NT2/D1 (cell line): ENCODE measurements around the gene HSPG2.

Experiments
- DNase-seq: peaks from one replicate; pipeline ENCODE4 v3.0.0-alpha.2; 2011; ENCODE audit warnings: low read depth, low spot score
- H3K27me3 ChIP-seq: 2 replicates; pipeline ENCODE4 v1.6.0; 2011; ENCODE audit warnings: mild to moderate bottlenecking; ENCODE audit not compliant: insufficient read length, insufficient read depth
- H3K36me3 ChIP-seq: 2 replicates; pipeline ENCODE4 v1.6.1; 2011; ENCODE audit warnings: mild to moderate bottlenecking, low read length, mixed read lengths; ENCODE audit not compliant: insufficient read depth, insufficient read length
- H3K4me1 ChIP-seq: 2 replicates; pipeline ENCODE4 v1.5.1; 2011; ENCODE audit not compliant: insufficient read depth, insufficient read length
- H3K4me3 ChIP-seq: 2 replicates; pipeline ENCODE4 v1.5.1; 2011; ENCODE audit warnings: low read depth; ENCODE audit not compliant: insufficient read length
- H3K9ac ChIP-seq: 2 replicates; pipeline ENCODE4 v1.6.0; 2011; ENCODE audit warnings: low read depth; ENCODE audit not compliant: insufficient read length
- H3K9me3 ChIP-seq: 2 replicates; pipeline ENCODE4 v1.5.1; 2011; ENCODE audit warnings: mild to moderate bottlenecking, low read length; ENCODE audit not compliant: insufficient read depth
- SUZ12 ChIP-seq: IDR thresholded peaks from 2 replicates; pipeline ENCODE4 v1.6.1; 2011; ENCODE audit not compliant: insufficient read length, insufficient read depth; ENCODE audit errors: extremely low read depth
- YY1 ChIP-seq: IDR thresholded peaks from 2 replicates; pipeline ENCODE4 v1.6.1; 2011; ENCODE audit not compliant: insufficient read length, insufficient read depth
- ZNF274 ChIP-seq: IDR thresholded peaks from 2 replicates; pipeline ENCODE4 v1.6.1; 2011; ENCODE audit warnings: mild to moderate bottlenecking, low read depth, low read length

HSPG2 gene

DNA sequence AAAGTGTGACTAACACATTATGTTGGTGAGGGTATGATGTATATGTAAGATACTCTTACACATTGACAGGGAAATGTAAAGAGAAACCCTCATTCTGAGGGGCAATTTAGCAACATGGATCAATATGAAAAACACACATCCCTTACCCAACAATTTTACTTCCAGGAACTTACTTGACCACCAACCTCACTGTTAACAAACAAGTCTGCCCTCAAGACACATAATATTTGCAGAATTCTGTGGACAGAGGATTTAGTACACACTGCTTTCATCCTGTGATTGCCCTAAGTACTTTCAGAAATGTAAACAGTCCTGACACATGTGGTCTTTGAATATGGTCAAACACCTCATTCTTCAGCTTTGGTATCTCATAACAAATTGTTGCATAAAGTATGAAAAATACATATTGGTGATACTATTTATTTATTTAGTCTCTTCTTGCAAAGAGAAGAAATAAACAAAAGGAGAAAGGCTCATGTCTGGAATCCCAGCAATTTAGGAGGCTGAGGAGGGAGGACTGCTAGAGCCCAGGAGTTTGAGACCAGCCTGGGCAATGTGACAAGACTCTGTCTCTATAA is 161.0 kb downstream of the HSPG2 start:
- TF ChIP-seq SUZ12: no peak
- no peak for TF ChIP-seq YY1
- no peak for TF ChIP-seq ZNF274
- H3K9ac ChIP-seq: no peak overlapping the region
- DNase-seq: no peak
- no peaks in the 10 kb centered on the region for H3K4me1 ChIP-seq
- no peaks in the 10 kb centered on the region for H3K36me3 ChIP-seq
- no peaks in the 10 kb centered on the region for H3K9me3 ChIP-seq
- H3K27me3 ChIP-seq: no peaks in the 10 kb centered on the region
- no peak overlapping the region for H3K4me3 ChIP-seq

DNA sequence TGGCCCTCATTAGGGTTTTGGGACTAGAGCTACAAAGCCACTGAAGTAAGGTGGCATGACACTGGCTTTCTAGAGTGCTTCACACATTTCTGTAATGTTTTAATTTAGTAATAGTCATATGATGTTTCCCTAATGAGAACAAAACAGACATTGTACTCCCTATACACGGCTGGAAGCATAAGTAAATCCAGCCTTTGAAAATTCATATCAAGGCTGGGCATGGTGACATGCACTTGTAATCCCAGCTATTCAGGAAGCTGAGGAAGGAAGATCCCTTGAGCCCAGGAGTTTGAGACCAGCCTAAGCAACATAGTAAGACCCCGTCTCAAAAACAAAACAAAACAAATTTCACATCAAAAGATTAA is 161.6 kb downstream of the HSPG2 start:
- no peak for DNase-seq

DNA sequence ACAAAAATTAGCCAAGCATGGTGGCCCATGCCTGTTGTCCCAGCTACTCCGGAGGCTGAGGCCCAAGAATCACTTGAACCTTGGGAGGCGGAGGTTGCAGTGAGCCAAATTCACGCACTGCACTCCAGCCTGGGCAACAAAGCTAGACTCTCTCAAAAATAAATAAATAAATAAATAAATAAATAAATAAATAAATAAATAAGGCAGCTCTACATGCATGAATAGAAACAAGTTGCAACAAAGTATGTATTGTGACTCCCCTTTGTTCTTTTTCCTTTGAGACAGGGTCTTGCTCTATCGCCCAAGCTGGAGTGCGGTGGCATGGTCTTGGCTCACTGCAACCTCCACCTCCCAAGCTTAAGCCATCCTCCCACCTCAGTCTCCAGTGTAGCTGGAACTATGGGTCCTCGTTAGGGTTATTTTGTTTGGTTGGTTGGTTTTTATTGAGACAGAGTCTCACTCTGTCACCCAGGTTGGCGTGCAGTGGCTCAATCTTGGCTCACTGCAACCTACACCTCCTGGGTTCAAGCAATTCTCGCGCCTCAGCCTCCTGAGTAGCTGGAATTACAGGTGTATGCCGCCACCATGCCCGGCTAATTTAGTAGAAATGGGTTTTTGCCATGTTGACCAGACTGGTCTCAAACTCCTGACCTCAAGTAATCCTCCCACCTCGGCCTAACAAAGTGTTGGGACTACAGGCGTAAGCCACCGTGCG is 162.1 kb downstream of the HSPG2 start:
- Histone ChIP-seq H3K27me3 (no peaks in the 10 kb centered on the region), H3K9me3 (no peaks in the 10 kb centered on the region), H3K36me3 (no peaks in the 10 kb centered on the region), H3K9ac (no peak overlapping the region), H3K4me3 (no peak overlapping the region), H3K4me1 (no peaks in the 10 kb centered on the region)
- TF ChIP-seq ZNF274 (no peak), SUZ12 (no peak), YY1 (no peak)
- no peak for DNase-seq

More for the DNA sequence above, 161.6 kb downstream of the HSPG2 start:
- Histone ChIP-seq H3K9me3 (no peaks in the 10 kb centered on the region), H3K4me3 (no peak overlapping the region), H3K27me3 (no peaks in the 10 kb centered on the region), H3K4me1 (no peaks in the 10 kb centered on the region), H3K9ac (no peak overlapping the region), H3K36me3 (no peaks in the 10 kb centered on the region)
- TF ChIP-seq SUZ12 (no peak), YY1 (no peak), ZNF274 (no peak)

DNA sequence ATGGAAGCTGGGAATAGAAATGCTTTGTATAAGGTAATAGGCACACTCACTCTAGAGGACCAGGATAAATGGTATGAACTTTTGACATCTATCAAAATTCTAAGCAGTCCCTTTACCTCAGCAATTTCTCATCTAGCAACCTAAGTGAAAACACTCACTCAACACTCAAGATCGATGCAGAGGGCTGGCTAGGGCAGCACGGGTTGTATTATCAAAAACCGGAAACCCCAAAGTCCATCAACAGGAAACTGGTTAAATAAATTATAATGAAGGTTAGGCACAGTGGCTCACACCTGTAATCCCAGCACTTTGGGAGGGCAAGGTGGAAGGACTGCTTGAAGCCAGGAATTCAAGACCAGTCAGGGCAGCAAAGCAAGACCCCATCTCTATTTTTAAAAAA is 163.5 kb downstream of the HSPG2 start:
- H3K9ac ChIP-seq: no peak overlapping the region
- peaks cover 3% of the 10 kb centered on the region for H3K36me3 ChIP-seq
- H3K27me3 ChIP-seq: no peaks in the 10 kb centered on the region
- DNase-seq: no peak
- H3K9me3 ChIP-seq: no peaks in the 10 kb centered on the region
- no peaks in the 10 kb centered on the region for H3K4me1 ChIP-seq
- TF ChIP-seq SUZ12 (no peak), YY1 (no peak), ZNF274 (no peak)
- no peak overlapping the region for H3K4me3 ChIP-seq
